Lower leg skin (tissue), 3 donors: ENCODE measurements around the gene GADD45GIP1.

Experiments used
- CTCF ChIP-seq, 3 donors: fragments of 450-650 bp; IDR thresholded peaks; one replicate each; pipeline ENCODE4 v1.5.1; 2016; ENCODE audit warnings: antibody characterized with exemption in 3 of 3, mild to moderate bottlenecking in 3 of 3, moderate library complexity in 2 of 3
- POLR2A ChIP-seq, 2 donors: fragments of 450-650 bp; IDR thresholded peaks; one replicate each; pipeline ENCODE4 v1.6.1; 2016 to 2017; ENCODE audit warnings: antibody characterized with exemption in 2 of 2, mild to moderate bottlenecking in 1 of 2, moderate library complexity in 1 of 2

- TF ChIP-seq CTCF (IDR thresholded peaks at IDR 0.05) (no peak), POLR2A (IDR thresholded peaks at IDR 0.05) (no peak)
Measured at GRCh38 chr19:12955996-12956395, 1.0 kb downstream of the GADD45GIP1 start.
